Activated CD8-positive, alpha-beta T cell treated with anti-CD3 and anti-CD28 coated beads, Interleukin-2, amount 10 ng/mL, durations not matched to agents 7 days and 5 days (primary cell): Measurements from ENCODE around the gene SUN5. TPM values are rescaled to one million over a fixed set of nuclear protein-coding genes. Genes with fewer than 3 reads are reported as not detected.
A peak's percentile ranks its signal among the peaks of the same experiment; 100 is the strongest.

ENCODE experiments used
- ATAC-seq: fragments of 150-1000 bp; cut with Tn5 transposase; one replicate; pipeline ENCODE4 v1.10.0; 2021; ENCODE audit warnings: moderate library complexity
- CTCF ChIA-PET: fragments of 350-600 bp; sonication (Branson Sonifier 250); formaldehyde crosslinking; loops from one replicate; lab custom pipeline; 2021; ENCODE audit warnings: antibody characterized with exemption; lab: Charles Lee
- POLR2A ChIA-PET: fragments of 350-600 bp; sonication (Branson Sonifier 250); formaldehyde crosslinking; loops from one replicate; lab custom pipeline; 2021; ENCODE audit warnings: antibody characterized with exemption; lab: Charles Lee
- DNase-seq: peaks from one replicate; pipeline ENCODE4 v3.0.0-alpha.2; 2020
- H3K27ac Mint-ChIP-seq: one replicate; pipeline ENCODE4 v1.8.0; 2021; ENCODE audit warnings: mild to moderate bottlenecking, mixed read lengths
- H3K27me3 Mint-ChIP-seq: one replicate; pipeline ENCODE4 v1.8.0; 2021; ENCODE audit warnings: low read depth, mixed read lengths
- H3K36me3 Mint-ChIP-seq: one replicate; pipeline ENCODE4 v1.8.0; 2021; ENCODE audit warnings: low read depth, mixed read lengths
- H3K4me1 Mint-ChIP-seq: one replicate; pipeline ENCODE4 v1.8.0; 2021; ENCODE audit warnings: low read depth, mixed read lengths
- H3K4me3 Mint-ChIP-seq: one replicate; pipeline ENCODE4 v1.8.0; 2021; ENCODE audit warnings: mild to moderate bottlenecking, mixed read lengths
- H3K9me3 Mint-ChIP-seq: one replicate; pipeline ENCODE4 v1.8.0; 2022; ENCODE audit warnings: mixed read lengths; ENCODE audit not compliant: insufficient read depth
- total RNA-seq, 2 experiments: library from RNA; stranded (reverse); gene quantifications; one replicate each; pipeline ENCODE4 v1.2.3, GENCODE V29; 2021

SUN5 gene
- total RNA-seq, 2 experiments from 2014 or later: not detected

DNA sequence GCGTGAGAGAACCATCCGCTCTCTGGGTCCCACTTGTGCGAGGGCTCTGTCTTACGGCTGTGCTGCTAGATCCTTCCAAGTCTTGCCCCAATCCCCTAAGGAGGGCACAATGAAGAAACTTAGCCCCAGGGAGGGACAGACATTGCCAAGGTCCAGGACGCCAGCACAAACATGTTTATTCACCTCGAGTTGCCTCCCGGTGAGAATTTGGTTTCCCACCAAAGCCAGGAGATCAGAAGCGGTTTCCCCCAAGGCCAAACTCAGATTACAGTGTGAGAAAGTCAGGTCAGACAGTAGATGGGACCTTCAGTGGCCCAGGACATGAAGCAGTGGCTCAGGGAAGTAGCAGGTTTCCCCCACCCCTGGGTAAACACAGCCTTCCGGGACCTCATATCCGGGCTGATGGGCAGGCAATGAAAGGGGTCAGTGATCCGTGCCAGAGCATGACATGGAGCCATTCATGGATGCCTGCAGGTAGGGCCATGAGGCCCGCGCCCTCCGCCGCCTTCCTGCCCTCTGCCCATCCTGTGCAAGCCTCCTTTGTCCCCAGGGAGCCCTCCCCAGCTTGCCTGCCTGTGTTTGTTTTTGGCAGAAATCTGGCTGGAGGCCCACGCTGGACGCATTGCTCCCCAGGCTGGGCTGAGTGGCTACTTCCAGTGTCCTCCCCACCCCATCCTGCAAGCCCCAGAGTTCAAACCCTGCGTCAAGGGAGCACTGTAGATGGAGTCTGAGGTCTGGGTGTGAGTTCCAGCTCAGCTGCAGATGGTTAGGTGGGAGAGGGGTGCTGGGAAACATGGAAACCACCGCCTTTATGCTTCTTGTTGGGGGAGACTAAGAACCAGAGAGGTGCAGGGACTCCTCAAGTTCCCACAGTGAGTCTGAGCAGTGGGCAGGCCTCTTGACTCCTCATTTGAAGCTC is 5.2 kb upstream of the SUN5 start:
- no peaks in the 10 kb centered on the region for H3K9me3 Mint-ChIP-seq
- no peak for DNase-seq
- no peak overlapping the region for H3K27ac Mint-ChIP-seq
- CTCF ChIA-PET: no interaction called here
- no peaks in the 10 kb centered on the region for H3K27me3 Mint-ChIP-seq
- no peak overlapping the region for H3K4me3 Mint-ChIP-seq
- no peak for ATAC-seq
- H3K36me3 Mint-ChIP-seq: peaks cover 3% of the 10 kb centered on the region
- POLR2A ChIA-PET: no interaction called here
- peaks cover 3% of the 10 kb centered on the region for H3K4me1 Mint-ChIP-seq

DNA sequence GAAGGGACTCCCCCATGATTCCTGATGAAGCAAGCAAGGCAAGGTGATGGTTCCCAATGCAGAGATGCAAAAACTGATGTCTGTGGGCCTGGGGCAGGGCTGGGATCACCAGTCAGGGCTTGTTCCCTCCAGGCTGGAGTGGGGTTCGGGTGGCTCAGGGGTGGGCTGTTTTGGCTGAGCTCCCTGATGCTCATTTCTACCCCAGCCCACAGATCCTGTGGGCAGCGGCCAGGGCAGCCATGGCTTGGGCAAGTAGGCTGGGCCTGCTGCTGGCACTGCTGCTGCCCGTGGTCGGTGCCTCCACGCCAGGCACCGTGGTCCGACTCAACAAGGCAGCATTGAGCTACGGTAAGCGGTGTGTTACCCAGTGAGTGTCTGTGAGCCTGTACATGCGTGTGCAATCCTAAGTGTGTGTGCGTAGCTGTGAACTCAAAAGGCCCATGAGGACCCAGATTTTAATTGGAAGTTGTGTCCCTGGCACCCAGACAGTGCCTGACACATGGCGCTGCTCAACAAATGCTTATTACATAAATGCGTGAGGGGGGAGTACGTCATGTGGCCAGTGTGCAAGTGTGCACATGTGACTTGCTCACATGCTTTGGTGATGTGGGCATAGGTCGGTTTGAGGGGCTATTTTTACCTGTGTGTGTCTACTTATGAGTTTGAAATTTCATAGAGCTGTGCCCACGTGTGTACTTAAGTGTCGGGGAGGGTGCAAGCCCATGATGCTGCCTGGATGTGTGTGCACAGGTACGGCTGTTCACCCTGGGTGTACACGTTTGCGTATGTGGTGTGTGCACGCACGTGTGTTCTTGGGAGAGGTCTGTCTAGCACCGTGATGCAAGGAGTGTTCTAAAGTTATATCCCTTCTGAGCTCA is 4.3 kb upstream of the SUN5 start:
- H3K27ac Mint-ChIP-seq: no peak overlapping the region
- ChIA-PET CTCF (no interaction called here), POLR2A (no interaction called here)
- H3K4me1 Mint-ChIP-seq: peaks cover 3% of the 10 kb centered on the region
- no peak overlapping the region for H3K4me3 Mint-ChIP-seq
- no peaks in the 10 kb centered on the region for H3K27me3 Mint-ChIP-seq
- DNase-seq (no peak), ATAC-seq (no peak)
- no peaks in the 10 kb centered on the region for H3K9me3 Mint-ChIP-seq
- peaks cover 3% of the 10 kb centered on the region for H3K36me3 Mint-ChIP-seq

DNA sequence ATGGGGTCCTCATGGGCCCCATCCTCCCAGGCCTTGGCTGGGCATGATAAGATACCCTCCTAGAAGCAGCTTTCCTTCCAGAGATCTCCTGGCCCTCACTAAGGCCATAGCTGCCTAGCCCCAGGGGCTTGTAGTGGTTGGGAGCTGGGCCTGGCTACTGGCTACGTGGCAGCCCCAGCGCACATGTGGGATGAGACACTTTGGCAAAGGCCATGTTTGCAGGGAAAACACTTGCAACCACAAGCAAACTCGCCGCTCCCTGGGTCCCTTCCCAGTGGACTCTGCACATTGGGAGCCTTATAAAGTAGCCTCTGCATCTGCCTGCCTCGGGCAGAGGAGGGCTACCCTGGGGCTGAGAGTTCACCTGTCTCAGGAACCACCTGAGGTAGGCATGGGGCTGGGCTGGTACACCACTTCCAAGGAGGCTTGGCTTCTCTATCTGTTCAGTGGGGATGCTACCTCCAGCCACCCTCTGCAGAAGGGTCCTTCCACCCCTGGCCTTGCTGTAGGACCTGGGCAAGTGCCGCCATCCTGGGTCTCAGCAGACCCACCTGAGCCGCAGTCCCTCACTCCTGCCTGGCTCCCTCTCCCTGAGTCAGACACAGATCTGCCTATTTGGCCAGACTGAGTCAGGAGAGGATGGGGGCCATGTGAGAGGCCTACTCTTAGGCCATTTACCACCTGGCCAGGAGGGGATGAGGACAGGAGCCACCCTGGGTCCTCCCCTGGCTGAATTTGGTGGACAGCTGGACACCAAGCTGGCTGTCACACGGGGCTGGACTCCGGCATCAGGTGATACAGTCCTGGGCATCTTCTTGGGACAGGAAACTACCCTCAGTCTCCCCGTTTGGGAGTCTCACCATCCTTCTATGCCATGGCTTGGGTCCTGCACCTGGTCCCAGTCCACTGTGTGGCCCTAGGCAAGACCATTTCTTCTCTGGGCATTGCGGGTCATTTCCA is 3.4 kb upstream of the SUN5 start, which contains the start of gene BPIFB2:
Gene BPIFB2 (plus strand): TSS at position 329 of the 960 bp plus-strand sequence. CDS start 871 bp downstream, outside the sequence.
- Mint-ChIP-seq H3K36me3 (peaks cover 3% of the 10 kb centered on the region), H3K4me1 (peaks cover 3% of the 10 kb centered on the region), H3K27me3 (no peaks in the 10 kb centered on the region), H3K27ac (no peak within 1 kb of the TSS), H3K4me3 (no peak within 1 kb of the TSS), H3K9me3 (no peaks in the 10 kb centered on the region)
- DNase-seq (no peak), ATAC-seq (peak; percentile 33)
- POLR2A ChIA-PET: interaction anchor here (1.7 kb wide), 1 partner anchor 40 kb away, joined by 5 read pairs; no protein-coding TSS in a partner anchor
- CTCF ChIA-PET: interaction anchor here (2.9 to 4.7 kb wide), 2 partner anchors 62 to 106 kb away, joined by 22 to 47 read pairs; no protein-coding TSS in a partner anchor

DNA sequence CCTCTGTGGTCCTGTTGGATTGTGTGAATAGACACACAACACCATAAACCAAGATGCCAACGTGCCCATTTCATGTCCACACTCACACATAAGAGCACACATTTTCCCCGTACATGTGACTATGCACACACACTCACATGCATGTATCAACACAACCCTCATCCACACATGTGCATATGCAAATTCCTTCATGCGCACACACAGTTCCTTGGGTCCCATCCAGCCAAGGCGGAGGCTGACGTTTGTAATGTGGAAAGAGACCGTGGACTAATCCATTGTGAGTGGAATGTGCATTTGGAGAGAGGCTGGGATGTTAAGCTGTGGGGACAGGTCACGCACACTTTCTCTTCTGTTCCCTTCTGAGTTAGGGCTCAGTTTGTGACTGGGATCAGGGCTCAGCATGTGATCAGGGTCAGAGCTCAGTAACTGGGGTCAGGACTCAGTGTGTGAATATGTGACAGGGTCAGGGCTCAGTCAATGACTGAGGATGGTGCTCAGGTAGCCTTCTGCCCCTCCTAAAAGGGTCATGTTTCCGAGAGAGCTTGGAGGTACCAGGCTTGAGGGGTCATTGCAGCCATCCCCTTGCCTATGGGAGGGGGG is 2.6 kb upstream of the SUN5 start:
- ATAC-seq (no peak), DNase-seq (no peak)

GRCh38 chr20:33005908-33006775 is 1.9 kb upstream of the SUN5 start:
- Mint-ChIP-seq H3K27ac (no peak overlapping the region), H3K27me3 (no peaks in the 10 kb centered on the region), H3K36me3 (peaks cover 3% of the 10 kb centered on the region), H3K4me3 (no peak overlapping the region), H3K9me3 (no peaks in the 10 kb centered on the region), H3K4me1 (peaks cover 3% of the 10 kb centered on the region)
- DNase-seq (no peak), ATAC-seq (no peak)
- ChIA-PET CTCF (interaction anchor here (1.4 to 4.7 kb wide), 6 partner anchors 12 to 104 kb away, joined by 3 to 47 read pairs (median 14); no protein-coding TSS in a partner anchor), POLR2A (interaction anchor here (1.7 kb wide), 1 partner anchor 38 kb away, joined by 5 read pairs; no protein-coding TSS in a partner anchor)

More for the DNA sequence above, 2.6 kb upstream of the SUN5 start:
- peaks cover 3% of the 10 kb centered on the region for H3K4me1 Mint-ChIP-seq
- H3K4me3 Mint-ChIP-seq: no peak overlapping the region
- ChIA-PET CTCF (interaction anchor here (1.5 to 4.7 kb wide), 4 partner anchors 34 to 105 kb away, joined by 3 to 47 read pairs (median 22); no protein-coding TSS in a partner anchor), POLR2A (interaction anchor here (1.7 kb wide), 1 partner anchor 39 kb away, joined by 5 read pairs; no protein-coding TSS in a partner anchor)
- no peak overlapping the region for H3K27ac Mint-ChIP-seq
- peaks cover 3% of the 10 kb centered on the region for H3K36me3 Mint-ChIP-seq
- no peaks in the 10 kb centered on the region for H3K9me3 Mint-ChIP-seq
- H3K27me3 Mint-ChIP-seq: no peaks in the 10 kb centered on the region

GRCh38 chr20:33005132-33005566 is 916 bp upstream of the SUN5 start:
- peak; percentile 59 for DNase-seq

GRCh38 chr20:33002087-33002808 is 2.0 kb downstream of the SUN5 start:
- ChIA-PET CTCF (interaction anchor here (1.2 to 2.4 kb wide), 2 partner anchors 35 to 57 kb away, joined by 3 to 8 read pairs; no protein-coding TSS in a partner anchor), POLR2A (no interaction called here)
- no peak for ATAC-seq
- DNase-seq: no peak
- no peak overlapping the region for H3K27ac Mint-ChIP-seq
- H3K4me1 Mint-ChIP-seq: peaks cover 9% of the 10 kb centered on the region
- H3K9me3 Mint-ChIP-seq: no peaks in the 10 kb centered on the region
- peaks cover 3% of the 10 kb centered on the region for H3K36me3 Mint-ChIP-seq
- H3K27me3 Mint-ChIP-seq: no peaks in the 10 kb centered on the region
- no peak overlapping the region for H3K4me3 Mint-ChIP-seq

More at GRCh38 chr20:33005132-33005566, 916 bp upstream of the SUN5 start:
- peaks cover 3% of the 10 kb centered on the region for H3K4me1 Mint-ChIP-seq
- ChIA-PET POLR2A (interaction anchor here (1.2 kb wide), 1 partner anchor 33 kb away, joined by 5 read pairs; no protein-coding TSS in a partner anchor), CTCF (interaction anchor here (0.9 to 4.7 kb wide), 22 partner anchors 9 to 213 kb away, joined by 3 to 47 read pairs (median 4); no protein-coding TSS in a partner anchor)
- H3K9me3 Mint-ChIP-seq: no peaks in the 10 kb centered on the region
- H3K36me3 Mint-ChIP-seq: peaks cover 3% of the 10 kb centered on the region
- H3K27me3 Mint-ChIP-seq: no peaks in the 10 kb centered on the region
- H3K27ac Mint-ChIP-seq: peak overlapping the region; percentile 32
- no peak for ATAC-seq
- H3K4me3 Mint-ChIP-seq: no peak overlapping the region

- DNase-seq: no peak
- no peak for ATAC-seq
- ChIA-PET POLR2A (no interaction called here), CTCF (interaction anchor here (1.2 to 2.4 kb wide), 3 partner anchors 29 to 56 kb away, joined by 3 to 8 read pairs (median 3); no protein-coding TSS in a partner anchor)
- H3K4me1 Mint-ChIP-seq: peaks cover 10% of the 10 kb centered on the region
- no peak overlapping the region for H3K27ac Mint-ChIP-seq
- no peaks in the 10 kb centered on the region for H3K9me3 Mint-ChIP-seq
- H3K4me3 Mint-ChIP-seq: no peak overlapping the region
- H3K27me3 Mint-ChIP-seq: no peaks in the 10 kb centered on the region
- H3K36me3 Mint-ChIP-seq: peaks cover 3% of the 10 kb centered on the region
Measured at GRCh38 chr20:33000802-33001466, 3.3 kb downstream of the SUN5 start.
